ELF-1 (cell line): Measurements from ENCODE around the gene CTTNBP2.

Source experiments
- DNase-seq: peaks from one replicate; pipeline ENCODE4 v3.0.0-alpha.2; 2016; ENCODE audit warnings: low read depth, low spot score

CTTNBP2 gene

DNA sequence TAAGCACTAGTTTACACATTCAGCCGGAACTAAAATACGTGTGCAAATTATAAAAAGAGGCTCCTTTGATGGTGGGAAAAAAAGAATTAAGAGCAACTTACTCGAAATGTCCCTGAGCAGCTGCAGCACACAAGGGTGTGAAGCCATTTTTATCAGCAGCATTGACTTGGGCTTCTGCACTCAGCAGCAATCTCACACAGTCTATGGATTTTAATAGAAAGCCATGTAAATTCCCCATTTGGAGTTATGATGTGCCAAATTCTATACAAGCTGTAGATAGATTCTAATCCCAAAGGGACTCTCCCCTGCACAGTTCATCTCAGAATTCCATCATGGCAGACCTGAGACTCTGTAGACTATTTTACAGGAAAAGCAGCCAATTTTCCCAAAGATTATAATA is 90.5 kb downstream of the CTTNBP2 start:
- DNase-seq = no peak

DNA sequence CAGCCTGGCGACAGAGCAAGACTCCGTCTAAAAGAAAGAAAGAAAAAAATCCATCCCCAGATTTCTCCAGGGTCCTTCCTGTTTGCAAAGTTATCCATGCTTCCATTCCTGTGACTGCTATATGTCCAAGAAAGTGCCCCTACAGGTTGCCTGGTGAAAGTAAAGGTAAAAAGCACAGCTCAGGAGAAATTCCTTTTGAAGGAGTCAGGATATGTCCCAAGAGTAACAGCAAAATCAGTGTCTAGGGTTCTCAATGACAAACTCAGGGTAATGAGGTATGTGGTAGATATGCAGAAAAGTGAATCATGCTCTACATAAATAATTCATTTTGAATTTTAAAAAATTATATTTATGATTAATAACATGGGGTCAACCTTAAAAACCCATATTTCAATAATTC is 91.5 kb downstream of the CTTNBP2 start:
- DNase-seq = no peak

- no peak for DNase-seq
Observed at GRCh38 chr7:117780832-117781231, 92.4 kb downstream of the CTTNBP2 start.

DNA sequence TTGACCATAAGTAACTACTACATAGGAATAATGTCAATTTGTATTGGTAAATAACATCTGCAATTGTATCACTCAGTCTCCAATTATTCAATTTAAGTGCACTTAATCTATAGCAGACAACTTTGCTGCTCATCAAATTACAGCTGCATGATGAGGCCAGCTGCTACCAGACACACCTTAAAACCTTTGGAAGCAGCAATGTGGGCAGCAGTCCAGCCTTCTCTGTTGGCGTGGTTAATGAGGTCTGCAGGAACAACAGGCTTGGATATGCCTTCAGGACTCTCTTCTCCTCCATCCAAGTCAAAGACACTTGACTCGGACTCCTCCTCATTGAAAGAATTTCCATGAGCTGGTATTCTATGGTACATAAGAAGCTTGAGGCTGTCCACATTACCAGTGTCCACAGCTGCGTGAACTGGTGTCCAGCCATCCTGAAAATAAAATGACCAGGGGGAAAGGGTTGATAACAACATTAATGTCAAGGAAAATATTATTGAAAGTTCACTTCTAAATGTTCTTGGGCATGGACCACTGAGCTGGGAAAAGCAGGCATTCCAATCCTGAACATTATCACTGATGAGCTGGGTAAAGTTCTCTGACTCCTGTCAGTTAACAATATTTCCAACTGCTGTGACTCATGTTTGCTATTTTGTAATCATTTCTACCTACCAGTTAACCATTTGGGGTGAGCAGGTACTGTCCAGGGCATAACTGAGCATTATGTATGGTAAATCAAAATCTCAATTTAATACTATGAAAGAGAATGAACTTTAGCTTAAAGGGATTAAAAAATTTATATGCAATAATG is 95.7 kb downstream of the CTTNBP2 start:
- no peak for DNase-seq

GRCh38 chr7:117776224-117776623 is 97.0 kb downstream of the CTTNBP2 start:
- no peak for DNase-seq

- DNase-seq = no peak
Observed at GRCh38 chr7:117775801-117776200, 97.4 kb downstream of the CTTNBP2 start.

DNA sequence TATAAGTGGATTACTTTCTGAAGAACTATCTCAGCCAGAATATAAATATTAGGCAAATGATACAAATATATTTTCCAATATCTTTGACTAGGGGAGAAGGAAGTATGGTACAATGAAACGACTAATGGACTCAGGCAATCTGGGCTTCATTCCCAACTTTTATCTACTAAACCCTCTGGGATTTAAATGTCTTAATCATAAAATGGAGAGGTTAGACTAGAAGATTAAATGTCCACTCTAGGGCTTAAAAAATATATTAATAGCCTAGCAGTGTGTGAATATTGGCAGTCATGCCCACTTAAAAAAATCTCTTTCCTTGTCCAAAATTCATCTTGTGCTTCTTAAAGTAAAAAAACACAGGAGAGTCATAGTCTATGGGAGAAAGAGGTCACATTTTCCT is 98.3 kb downstream of the CTTNBP2 start:
- no peak for DNase-seq

- DNase-seq = no peak
Observed at GRCh38 chr7:117772421-117772820, 100.8 kb downstream of the CTTNBP2 start.

DNA sequence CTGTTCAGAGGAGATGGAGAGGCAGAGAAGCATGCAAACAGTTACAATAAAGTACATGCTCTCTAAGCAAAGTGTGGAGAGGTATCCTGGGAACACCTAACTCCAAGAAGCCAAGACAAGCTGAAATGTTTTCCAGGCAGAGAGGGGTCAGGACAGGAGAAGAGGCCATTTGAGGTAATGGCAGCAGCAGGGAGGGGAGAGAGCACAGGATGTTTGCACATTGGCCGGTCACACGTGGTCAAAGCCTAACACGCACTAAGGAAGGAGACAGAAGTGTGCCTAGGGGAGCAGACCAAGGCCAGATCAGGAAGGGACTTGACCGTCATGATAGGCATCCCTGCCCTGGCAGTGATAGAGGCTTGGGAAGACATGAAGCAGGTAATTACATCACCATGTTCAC is 101.5 kb downstream of the CTTNBP2 start:
- no peak for DNase-seq

DNA sequence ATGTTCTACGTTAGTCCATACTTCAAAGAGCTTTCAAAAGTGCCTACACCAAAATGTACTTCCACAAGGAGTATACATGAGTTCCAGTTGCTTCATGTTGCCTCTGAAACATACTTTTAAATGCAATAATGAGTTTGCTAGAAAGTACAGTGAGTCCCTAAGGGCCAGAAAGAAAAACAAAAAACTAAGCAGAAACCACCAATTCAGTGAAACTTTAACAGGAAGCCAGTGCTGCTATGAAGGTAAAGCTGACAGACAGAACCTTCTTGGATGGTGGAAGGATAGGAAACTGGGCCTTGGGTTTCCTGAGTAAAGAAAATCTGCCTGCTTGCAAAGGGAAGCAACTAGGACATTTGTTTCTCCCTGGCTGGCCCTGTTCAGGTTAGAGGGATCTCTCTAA is 104.2 kb downstream of the CTTNBP2 start:
- no peak for DNase-seq

DNA sequence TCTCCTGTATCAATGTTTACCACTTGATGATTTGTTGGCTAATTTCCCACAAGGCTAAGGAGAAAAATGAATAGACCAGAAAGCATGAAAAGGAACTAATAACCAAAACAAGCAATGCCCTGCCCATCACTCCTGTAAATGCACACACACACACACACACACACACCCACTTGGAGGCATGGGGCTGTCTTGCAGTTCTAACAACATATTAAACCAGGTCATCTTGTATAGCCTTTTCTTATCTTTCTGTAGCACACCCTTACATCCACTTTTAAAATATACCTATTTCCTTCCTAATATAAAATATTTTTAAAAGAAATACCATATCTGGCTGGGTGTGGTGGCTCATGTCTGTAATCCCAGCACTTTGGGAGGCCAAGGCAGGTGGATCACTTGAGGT is 105.3 kb downstream of the CTTNBP2 start:
- no peak for DNase-seq

GRCh38 chr7:117766913-117767312 is 106.3 kb downstream of the CTTNBP2 start:
- DNase-seq = no peak

DNA sequence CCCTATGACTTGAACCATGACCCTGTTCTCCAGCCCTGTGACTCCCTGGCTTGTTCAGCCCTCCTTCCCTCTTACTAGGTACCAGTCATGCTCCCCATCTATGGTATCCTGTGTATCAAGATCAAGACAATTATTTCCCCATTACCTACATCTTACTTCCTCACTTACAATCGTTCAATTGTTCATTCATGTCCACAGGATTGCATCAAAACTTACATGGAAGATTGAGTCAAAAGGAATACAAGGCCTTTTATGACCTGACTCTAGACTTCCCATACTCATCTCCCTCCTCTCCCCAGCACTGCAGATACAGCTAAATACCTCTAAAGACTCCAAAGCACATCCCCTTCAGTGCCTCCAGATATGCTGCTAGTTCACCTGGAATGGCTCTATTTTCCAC is 109.2 kb downstream of the CTTNBP2 start:
- DNase-seq = no peak

DNA sequence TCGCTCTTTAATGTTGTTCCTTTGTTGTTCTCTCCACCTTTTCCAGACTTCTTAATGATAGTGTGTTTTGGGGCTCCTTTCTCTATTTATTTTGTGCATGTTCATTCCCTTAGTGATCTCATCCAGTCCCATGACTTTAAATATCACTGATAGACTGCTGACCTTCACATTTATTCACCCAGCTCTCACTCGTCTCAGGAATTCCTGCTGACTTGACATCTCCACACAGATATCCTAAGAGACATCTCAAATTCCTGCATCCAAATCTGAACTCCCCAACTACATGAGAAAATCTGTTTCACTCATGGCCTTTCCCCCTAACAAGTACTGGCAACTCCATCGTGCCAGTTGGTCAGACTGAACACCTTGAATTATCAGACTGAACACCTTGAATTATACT is 111.2 kb downstream of the CTTNBP2 start:
- DNase-seq = no peak

GRCh38 chr7:117759950-117760640 is 113.1 kb downstream of the CTTNBP2 start:
- DNase-seq = no peak

- no peak for DNase-seq
Observed at GRCh38 chr7:117757440-117757839, 115.8 kb downstream of the CTTNBP2 start.

- no peak for DNase-seq
Observed at GRCh38 chr7:117756586-117757085, 116.6 kb downstream of the CTTNBP2 start.

DNA sequence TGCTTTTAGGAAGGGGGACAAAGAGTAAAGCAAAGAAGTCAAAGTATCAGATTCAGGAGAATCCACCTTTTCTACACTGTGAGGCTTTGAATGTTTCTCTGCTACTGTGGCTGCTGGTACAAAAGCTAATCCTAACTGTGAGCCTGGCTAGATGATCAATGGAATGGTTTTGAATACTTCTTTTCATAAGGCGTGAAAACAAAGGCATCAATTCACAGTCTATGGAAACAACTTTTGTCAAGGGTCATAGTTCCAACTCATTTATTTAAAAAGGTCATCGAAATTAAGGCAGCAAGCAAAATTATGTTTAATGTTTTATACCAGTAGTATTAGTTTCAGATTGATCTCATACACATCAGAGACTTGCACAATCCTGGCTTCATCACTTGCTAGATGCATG is 118.1 kb downstream of the CTTNBP2 start:
- DNase-seq = no peak

GRCh38 chr7:117751775-117752174 is 121.5 kb downstream of the CTTNBP2 start:
- DNase-seq = no peak

GRCh38 chr7:117750612-117751563 is 122.4 kb downstream of the CTTNBP2 start:
- no peak for DNase-seq

GRCh38 chr7:117741962-117742361 is 131.3 kb downstream of the CTTNBP2 start:
- DNase-seq = no peak

DNA sequence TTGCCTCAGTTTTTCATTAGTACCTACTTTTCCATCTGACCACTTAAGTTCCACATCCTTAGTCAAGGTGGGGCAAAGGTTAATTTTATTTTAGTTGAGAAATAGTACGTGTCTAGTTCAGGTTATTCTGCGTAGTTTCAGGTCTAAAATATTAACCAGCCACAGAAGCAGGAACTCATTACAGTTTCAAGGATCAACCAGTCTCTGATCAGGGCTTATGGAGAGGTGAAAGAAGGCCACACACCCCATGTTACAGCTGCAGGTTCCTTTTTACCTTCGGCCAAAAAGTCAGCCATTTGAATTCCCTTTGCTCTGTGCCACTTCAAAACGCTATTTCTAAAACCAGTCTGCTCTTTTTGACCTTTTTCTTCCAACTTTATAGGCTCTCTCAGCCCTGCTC is 134.2 kb downstream of the CTTNBP2 start:
- no peak for DNase-seq
